HG02623 (cell line): ENCODE results near the gene KRTCAP2.

Experiments
- ATAC-seq: cut with Tn5 transposase; IDR thresholded peaks from one replicate; pipeline ENCODE4 v1.9.1; 2021; ENCODE audit warnings: moderate library complexity; ENCODE audit not compliant: unreplicated experiment

The KRTCAP2 gene

DNA sequence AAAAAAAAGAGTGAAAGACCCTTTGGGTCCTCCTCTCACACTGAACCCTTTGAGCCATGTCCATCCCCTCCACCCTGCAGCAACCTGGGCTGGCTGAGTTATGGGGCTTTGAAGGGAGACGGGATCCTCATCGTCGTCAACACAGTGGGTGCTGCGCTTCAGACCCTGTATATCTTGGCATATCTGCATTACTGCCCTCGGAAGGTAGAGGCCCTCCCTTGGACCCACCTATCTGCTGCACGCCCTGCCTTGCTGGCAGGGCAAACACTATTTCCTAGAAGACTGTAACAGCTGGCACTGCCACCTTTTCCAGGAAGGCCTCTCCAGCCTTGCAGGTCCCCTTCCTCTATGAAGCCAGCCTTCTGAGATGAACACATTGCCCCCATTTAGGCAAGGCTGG, 36.4 kb downstream of the KRTCAP2 start:
- no peak for ATAC-seq

GRCh38 chr1:155135415-155136028, 37.6 kb downstream of the KRTCAP2 start, which contains the start of gene SLC50A1:
SLC50A1 (plus strand) TSS chr1:155135852; CDS start chr1:155135912, 60 bp downstream.
- ATAC-seq = peak; percentile 68

- no peak for ATAC-seq
Measured at GRCh38 chr1:155134880-155135414, 38.2 kb downstream of the KRTCAP2 start.

GRCh38 chr1:155134322-155134721, 38.8 kb downstream of the KRTCAP2 start:
- ATAC-seq = no peak

DNA sequence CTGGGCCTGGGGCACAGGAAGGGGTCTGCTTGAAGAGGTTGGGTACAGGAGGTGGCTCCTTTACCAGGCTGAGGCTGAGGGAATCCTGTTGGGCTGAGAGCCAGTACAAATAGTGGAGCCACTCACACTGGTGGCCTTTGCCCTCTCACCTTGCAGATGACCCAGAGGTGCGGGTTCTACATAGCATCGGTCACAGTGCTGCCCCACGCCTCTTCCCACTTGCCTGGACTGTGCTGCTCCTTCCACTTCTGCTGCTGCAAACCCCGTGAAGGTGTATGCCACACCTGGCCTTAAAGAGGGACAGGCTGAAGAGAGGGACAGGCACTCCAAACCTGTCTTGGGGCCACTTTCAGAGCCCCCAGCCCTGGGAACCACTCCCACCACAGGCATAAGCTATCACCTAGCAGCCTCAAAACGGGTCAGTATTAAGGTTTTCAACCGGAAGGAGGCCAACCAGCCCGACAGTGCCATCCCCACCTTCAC, 39.3 kb downstream of the KRTCAP2 start:
- no peak for ATAC-seq

DNA sequence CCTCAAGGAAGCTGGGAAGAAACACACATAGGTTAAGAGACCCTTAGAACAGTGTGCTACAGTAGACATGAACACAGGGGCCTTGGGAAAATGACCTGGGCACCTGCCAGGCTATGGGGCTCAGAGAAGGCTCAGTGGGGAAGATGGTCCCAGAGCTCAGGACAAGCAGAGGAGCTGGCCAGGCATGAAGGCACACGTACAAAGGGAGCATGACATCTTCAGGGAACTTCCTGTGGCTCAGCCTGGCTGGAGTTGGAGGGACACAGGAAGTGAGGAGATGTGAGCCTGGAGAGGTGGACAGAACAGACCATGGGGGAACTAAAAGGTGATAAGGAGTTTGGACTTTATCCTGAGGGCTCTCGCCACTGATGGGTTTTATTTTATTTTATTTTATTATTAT, 41.2 kb downstream of the KRTCAP2 start:
- no peak for ATAC-seq

DNA sequence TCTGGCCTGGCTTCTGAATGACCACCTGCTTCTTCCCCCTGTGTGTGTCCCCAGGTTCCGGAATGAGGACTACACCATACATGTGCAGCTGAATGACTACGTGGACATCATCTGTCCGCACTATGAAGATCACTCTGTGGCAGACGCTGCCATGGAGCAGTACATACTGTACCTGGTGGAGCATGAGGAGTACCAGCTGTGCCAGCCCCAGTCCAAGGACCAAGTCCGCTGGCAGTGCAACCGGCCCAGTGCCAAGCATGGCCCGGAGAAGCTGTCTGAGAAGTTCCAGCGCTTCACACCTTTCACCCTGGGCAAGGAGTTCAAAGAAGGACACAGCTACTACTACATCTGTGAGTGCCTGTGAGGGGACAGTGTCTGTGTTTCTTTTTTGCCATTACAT, 41.8 kb downstream of the KRTCAP2 start:
- ATAC-seq = no peak

- no peak for ATAC-seq
Measured at GRCh38 chr1:155130272-155131006, 42.7 kb downstream of the KRTCAP2 start.

DNA sequence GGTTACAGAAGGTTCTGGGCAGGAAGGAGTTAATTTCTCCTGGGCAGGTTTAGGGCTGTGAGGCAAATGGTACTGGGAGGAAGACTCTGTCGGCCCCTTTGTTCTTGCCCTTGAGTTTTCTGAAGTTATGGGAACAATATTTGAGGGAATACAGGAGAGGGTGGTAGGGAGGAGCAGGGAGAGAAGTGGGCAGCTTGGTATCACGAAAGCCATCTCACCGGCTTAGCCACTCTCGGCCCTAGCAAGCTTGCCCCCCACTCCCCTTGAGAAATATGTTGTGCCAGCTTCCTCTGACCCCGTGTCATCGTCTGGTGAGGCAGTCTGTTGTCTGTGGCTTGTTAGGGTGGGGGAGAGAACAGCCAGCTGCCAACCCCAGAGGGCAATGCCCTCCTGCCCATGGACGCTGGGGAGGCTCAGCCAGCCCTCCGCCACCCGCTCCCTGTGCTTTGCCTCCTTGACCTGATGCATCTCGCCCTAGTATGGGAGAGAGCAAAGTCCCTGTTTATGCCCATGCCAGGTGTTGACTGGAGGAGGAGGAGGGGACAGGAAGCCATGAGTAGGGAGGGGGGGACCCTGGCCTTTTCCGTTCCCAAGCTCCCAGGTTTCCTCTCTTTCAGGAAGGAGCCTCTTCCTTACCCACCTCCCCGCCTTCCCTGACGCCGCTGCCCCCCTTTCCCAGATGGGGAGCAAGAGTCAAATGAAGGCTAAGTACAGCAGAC, 44.2 kb downstream of the KRTCAP2 start:
- ATAC-seq = no peak

GRCh38 chr1:155127967-155128754, 44.9 kb downstream of the KRTCAP2 start:
- no peak for ATAC-seq

DNA sequence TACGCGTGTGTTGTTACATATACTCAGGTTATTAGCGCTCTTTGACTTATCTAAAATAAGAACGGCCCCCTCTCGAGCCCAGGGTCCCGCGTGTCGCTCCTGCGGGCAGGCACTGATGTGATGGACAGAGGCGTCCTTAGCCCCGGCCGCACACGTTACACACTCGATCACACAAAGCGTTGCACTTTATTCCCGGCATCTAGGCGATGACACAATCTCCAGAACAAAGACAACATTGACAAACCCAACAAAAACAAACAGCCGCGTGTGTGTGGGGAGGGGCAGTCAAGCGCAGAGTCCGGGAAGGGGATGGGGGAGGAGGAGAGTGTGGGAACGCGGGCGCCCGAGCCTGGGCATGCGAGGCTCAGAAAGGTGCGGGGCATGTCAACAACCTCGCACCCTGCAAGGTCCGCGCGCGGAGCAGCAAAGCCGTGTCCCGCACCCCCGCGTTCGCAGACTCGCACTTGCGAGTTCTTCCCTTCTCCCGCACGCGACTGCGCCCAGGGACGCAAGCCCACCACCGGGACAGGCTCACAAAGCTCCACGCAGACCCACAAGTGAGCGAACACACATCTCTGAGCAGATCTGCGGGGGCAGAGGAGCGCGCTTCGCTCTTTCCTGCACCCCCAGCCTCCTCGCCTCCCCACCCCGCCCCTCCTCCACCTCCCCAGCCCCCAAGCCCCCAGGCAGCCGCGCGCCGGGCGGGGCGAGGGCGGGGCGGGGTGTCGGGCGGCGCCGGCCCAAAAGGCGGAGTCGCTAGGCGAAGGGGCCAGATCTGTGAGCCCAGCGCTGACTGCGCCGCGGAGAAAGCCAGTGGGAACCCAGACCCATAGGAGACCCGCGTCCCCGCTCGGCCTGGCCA, 45.8 kb downstream of the KRTCAP2 start, which contains the start of gene EFNA1:
Gene EFNA1, plus strand, starts transcription at position 772 of the 862 bp plus-strand sequence. CDS start 102 bp downstream, outside the sequence.
- ATAC-seq = no peak

- ATAC-seq = no peak
Measured at GRCh38 chr1:155126556-155127104, 46.5 kb downstream of the KRTCAP2 start.

GRCh38 chr1:155125946-155126555, 47.1 kb downstream of the KRTCAP2 start:
- ATAC-seq = no peak

DNA sequence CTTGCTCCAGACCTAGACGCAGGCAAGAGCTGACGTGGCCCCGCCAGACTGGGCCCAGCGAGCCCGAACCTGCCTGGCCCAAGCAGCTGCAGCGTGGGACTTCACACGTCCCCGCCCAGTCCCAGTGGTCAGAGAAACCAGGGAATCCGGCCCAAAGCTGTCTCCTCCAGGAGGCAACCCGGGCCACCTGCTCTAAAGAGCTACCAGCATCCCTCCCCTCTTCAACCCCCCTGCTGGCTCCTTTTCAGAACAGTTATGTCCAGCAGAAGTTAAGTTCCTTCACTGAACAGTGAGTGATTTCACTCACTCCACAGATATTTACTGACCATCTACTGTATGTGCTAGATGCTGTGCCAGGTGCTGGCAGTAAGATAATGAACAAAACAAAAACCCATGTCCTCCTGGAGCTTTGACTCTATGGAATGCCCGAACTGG, 47.6 kb downstream of the KRTCAP2 start:
- ATAC-seq = no peak

DNA sequence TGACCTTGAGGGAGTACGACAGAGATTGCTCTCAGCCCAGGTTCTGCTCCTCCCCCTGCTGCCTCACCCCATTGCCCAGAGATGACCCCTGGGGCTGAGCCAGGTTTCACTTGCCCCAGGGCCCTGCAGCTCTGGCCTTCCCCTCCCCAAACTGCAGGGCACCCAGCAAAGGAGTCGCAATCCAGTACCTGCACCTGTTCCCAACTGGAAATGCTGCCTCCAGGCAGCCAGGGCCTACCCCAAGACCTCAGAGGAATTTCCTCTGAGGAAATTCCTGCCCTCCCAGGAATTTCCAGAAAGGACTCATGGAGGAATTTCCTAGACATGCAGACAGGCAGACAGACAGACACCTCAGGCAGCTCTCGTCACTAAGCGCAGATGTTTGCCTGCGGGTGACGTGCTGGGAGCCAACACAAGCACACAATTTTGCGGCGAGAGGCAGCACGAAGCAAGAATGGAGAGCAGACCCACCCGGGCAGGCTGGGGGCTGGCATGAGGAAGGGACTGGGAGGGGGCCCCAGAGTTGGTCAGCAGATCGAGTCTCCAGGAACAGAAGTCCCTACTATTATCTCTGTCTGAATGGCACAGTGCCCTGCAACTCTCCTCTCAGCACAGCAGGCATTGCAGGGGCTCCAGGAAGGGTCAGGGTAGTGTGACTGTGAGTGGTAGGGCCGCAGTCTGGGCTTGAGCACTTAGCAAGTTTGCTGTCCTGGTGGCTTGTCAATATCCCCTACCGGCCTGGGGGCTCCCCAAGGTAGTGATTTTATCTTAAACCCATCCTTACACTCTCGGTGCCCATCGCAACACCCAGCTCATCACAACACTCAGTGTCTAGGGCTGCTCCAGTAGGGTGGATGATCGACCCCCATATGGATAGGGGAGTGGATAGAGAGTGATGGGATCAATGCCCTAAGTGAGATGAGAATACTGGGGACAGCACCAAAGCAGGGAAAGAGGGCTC, 48.3 kb downstream of the KRTCAP2 start:
- ATAC-seq = no peak

GRCh38 chr1:155123801-155124200, 49.3 kb downstream of the KRTCAP2 start:
- ATAC-seq = no peak

DNA sequence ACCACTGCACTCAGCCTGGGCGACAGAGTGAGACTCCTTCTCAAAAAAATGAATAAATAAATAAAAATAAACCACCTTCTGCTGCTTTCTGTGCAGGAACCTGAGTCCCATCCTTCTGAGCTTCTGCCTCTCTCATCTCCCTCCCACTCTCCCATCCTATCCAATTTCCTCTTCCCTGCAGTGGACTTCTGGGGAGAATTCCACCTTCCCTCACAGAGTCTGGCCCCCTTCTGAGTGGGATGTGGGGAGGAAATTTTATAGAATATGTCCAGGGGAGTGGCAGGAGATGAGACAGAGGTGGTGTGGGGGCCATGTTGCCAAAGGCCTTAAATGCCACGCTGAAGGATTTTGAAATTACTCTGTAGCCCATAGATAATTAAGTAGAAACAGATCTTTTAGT, 50.8 kb downstream of the KRTCAP2 start:
- no peak for ATAC-seq

DNA sequence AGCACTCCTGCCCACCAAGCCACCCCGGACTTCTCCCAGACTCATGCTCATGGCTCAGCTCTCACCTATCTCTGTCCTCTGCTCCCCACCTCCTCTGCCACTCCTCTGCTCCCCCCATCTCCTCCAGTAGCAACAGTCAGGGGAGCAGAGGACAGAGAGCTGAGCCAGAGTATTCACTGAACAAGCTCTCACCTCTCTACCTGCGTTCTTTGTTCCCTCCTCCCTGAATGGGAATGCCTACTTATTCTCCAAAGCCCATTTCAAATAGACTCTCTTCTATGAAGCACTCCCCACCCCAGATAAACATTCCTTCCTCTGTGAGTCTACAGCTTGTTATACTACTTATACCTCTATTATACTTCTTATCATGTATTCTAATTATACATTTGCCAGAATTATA, 51.9 kb downstream of the KRTCAP2 start:
- ATAC-seq = no peak
